Endometrial microvascular endothelial cells (primary cell): Measurements from ENCODE around the gene DEAF1. TPM values are rescaled to one million over a fixed set of nuclear protein-coding genes. Genes with fewer than 3 reads are reported as not detected.

Source experiments
- in situ Hi-C: cut with HindIII; loops from 2 replicates; pipeline ENCODE4 v1.10.0; 2017; ENCODE audit warnings: low sequenced_read_pairs, low pct_unique_long_range_greater_than_20kb; ENCODE audit errors: inconsistent ontology term
- total RNA-seq: library from RNA; depleted of rRNA; stranded (reverse); fragments of >200 nt; gene quantifications from one replicate; pipeline ENCODE4 v1.2.3, GENCODE V29; 2015; ENCODE audit errors: inconsistent ontology term

Gene DEAF1
- total RNA-seq, 1 donor from 2014 or later, result 28.2 TPM

GRCh38 chr11:617912-618682, 76.9 kb downstream of the DEAF1 start:
- in situ Hi-C loops, result no loop called here

GRCh38 chr11:617199-617911, 77.7 kb downstream of the DEAF1 start:
- in situ Hi-C loops, result no loop called here

GRCh38 chr11:616320-617198, 78.5 kb downstream of the DEAF1 start:
- in situ Hi-C loops, result no loop called here

- in situ Hi-C loops, result no loop called here
Observed at GRCh38 chr11:615504-616319, 79.3 kb downstream of the DEAF1 start, which contains the start of gene IRF7. Gene IRF7 (minus strand): TSS chr11:615950. CDS start chr11:615364, 586 bp downstream.

GRCh38 chr11:614623-615503, 80.2 kb downstream of the DEAF1 start:
- in situ Hi-C loops, result no loop called here

- in situ Hi-C loops, result no loop called here
Observed at GRCh38 chr11:614021-614622, 80.9 kb downstream of the DEAF1 start.

GRCh38 chr11:613369-613968, 81.6 kb downstream of the DEAF1 start:
- in situ Hi-C loops, result no loop called here

- in situ Hi-C loops, result no loop called here
Observed at GRCh38 chr11:612961-613300, 82.1 kb downstream of the DEAF1 start.

GRCh38 chr11:612201-612960, 82.6 kb downstream of the DEAF1 start:
- in situ Hi-C loops, result no loop called here

- in situ Hi-C loops, result no loop called here
Observed at GRCh38 chr11:611001-611996, 83.7 kb downstream of the DEAF1 start.

GRCh38 chr11:610146-610801, 84.7 kb downstream of the DEAF1 start:
- in situ Hi-C loops, result no loop called here

- in situ Hi-C loops, result no loop called here
Observed at GRCh38 chr11:609341-609811, 85.6 kb downstream of the DEAF1 start.

GRCh38 chr11:608791-609251, 86.2 kb downstream of the DEAF1 start:
- in situ Hi-C loops, result no loop called here

GRCh38 chr11:607971-608659, 86.9 kb downstream of the DEAF1 start:
- in situ Hi-C loops, result no loop called here
